HK-2 (cell line): ENCODE results near the gene IL25.
"Not testable (repeated sequence)": the region's sequence is repeated elsewhere in the genome, so short reads cannot be mapped to it uniquely, and the experiment has no call there.

ENCODE experiments used
- DNase-seq: peaks from one replicate; pipeline ENCODE4 v3.0.0-alpha.2; 2018; ENCODE audit not compliant: unreplicated experiment

The IL25 gene

DNA sequence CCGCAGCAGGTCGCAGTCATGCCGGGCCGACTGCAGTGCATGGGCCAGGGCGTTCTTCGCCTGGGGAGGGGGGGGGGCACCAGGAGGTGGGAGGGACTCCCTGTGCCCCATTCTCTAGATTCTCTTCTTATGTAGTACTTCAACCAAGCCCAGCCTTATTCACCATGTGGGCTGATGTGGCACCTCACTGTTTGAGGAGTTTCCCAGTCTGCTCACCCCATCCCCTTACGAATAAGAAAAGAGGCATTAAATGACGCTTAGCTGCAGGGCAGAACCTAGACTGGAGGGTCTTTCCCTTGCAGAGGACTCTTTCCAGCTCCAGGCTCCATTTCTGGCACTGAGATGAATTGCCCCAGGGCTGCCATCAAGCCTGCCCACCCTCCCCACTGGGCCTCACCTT lies 16.4 kb downstream of the IL25 start:
- DNase-seq: no peak

DNA sequence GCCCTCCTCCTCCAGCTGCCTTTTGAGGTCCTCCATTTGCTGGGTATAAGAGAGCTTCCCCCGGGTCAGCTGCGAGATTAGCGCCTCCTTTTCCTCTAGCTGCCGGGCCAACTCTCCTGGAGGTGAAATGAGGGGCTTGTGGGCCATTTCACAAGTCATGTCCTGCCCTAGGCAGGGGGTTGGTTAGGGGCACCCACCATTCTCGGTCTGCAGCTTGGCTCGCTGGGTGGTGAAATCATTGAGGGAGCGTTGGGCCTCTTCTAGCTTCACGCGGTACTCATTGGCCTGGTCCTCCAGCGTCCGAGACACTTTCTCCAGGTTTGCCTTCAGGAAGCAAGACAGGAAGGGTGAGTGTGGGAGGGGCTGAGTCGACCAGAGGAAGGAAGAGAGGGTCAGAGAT lies 16.8 kb downstream of the IL25 start:
- DNase-seq: no peak

DNA sequence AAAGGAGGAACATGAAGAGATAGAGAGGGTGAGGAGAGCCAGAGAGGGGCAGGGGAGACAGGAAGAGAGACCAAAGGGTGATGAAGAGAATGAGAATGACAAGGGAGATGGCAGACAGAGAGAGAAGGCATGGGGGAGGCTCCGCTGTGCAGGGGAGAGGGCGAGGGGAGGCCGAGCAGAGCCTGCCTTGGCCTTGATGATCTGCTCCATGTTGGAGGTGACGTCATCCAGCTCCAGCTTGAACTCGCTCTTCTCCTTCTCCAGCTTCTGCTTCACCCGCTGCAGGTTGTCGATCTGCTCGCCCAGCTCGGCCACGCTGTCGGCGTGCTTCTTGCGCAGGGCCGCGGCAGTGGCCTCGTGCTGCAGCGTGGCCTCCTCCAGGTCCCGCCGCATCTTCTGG lies 17.3 kb downstream of the IL25 start:
- DNase-seq: not testable (repeated sequence)

GRCh38 chr14:23392613-23393012 lies 20.0 kb downstream of the IL25 start:
- DNase-seq: no peak

DNA sequence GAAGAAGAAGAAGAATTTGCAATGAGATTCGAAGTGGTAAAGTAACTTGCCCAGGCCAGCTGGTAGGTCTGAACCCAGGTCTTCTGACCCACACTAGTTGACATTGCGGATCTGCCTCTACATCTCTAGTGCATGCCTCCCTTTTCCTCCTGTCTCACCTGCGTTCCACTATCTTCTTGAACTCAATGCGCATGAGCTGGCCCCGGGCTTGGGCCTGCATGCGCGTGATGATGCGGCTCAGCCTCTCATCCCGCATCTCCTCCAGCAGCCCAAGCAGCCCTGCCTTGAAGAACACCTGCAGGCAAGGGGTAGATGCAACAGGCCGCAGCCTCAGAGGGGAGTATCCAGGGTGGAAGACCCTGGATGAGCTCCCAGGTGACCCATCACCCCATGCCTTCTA lies 23.5 kb downstream of the IL25 start:
- no peak for DNase-seq

DNA sequence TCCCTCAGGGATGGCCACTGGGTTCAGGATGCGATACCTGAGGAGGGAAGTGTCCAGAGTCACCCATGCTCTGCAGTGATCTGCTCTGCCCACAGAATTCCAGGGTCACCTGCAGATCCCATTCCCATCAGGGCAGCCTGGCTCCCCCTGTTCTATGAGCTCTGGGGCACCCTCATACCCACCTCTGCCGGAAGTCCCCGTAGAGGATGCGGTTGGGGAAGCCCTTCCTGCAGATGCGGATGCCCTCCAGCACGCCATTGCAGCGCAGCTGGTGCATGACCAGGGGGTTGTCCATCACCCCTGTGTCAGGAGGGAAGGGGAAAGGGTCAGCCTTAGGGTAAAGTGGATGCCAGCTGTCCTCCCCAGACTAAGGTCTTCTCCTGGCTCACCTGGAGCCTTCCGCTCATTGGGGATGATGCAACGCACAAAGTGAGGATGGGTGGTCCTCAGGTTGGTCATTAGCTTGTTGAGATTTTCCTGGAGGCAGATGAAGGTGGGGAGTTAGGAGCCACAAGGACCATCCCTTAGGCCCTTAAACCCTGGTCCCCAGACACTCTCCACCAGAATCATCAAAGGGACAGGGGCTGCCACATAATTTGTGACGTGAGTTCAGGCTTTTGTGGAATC lies 24.3 kb downstream of the IL25 start:
- DNase-seq: no peak

DNA sequence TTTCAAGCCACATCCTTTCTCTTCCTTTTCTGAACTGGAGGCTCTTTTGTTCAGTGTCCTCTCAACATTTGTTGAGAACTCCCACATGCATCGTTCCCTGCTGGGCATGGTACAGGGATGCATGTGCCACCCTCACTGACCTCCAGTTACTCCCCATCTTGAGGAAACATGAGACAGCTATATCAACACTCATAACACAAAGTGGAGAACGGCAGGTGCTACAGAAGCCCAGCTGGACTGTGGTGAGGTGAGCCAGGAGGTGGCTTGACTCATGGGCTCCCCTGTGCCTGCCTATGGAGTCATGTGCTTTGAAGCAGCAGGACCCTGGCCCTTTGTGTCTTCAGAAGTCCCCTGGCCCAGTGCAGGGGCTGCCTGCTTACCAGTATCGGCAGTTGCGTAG lies 25.7 kb downstream of the IL25 start:
- DNase-seq: no peak

DNA sequence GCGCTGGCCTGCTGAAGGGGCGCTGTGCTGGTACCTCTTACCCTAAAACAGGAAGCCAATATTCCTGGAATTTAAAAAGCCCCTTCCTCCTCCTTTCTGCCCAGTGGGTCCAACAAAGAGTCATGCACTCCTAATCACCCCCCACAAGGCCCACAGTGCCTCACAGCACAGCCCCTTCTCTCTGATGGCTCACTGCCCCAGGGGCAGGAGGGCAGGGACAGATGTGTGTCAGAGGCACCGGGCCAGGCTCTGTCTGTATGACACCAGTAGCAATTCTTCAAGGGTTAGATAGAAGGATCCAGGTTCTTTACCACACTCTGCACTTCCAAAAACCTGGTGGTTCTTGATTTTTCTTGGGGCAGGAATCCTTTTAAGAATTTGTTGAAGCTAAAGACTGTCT lies 26.5 kb downstream of the IL25 start:
- DNase-seq: no peak

DNA sequence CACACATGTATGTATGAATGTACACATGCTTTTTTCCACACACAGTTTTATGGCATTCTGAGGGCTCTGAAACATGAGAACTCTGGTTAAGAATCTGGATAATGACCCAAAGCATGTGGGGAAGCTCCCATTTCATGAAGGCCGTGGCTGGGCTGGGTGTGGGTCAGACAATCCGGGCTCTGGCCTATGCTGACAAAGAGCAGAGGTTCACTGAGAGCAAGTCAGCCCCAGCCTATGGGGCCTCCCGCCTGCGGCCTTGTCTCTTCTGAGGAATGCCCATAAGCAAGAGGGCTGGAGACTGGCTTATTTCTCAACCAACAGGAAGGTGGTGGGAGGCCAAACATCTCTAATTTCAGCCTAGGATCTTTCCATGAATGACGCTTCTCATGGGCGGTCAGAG lies 27.0 kb downstream of the IL25 start:
- DNase-seq: no peak

- DNase-seq: not testable (repeated sequence)
Measured at GRCh38 chr14:23400496-23401149, 28.0 kb downstream of the IL25 start.

- no peak for DNase-seq
Measured at GRCh38 chr14:23401291-23401690, 28.7 kb downstream of the IL25 start.

DNA sequence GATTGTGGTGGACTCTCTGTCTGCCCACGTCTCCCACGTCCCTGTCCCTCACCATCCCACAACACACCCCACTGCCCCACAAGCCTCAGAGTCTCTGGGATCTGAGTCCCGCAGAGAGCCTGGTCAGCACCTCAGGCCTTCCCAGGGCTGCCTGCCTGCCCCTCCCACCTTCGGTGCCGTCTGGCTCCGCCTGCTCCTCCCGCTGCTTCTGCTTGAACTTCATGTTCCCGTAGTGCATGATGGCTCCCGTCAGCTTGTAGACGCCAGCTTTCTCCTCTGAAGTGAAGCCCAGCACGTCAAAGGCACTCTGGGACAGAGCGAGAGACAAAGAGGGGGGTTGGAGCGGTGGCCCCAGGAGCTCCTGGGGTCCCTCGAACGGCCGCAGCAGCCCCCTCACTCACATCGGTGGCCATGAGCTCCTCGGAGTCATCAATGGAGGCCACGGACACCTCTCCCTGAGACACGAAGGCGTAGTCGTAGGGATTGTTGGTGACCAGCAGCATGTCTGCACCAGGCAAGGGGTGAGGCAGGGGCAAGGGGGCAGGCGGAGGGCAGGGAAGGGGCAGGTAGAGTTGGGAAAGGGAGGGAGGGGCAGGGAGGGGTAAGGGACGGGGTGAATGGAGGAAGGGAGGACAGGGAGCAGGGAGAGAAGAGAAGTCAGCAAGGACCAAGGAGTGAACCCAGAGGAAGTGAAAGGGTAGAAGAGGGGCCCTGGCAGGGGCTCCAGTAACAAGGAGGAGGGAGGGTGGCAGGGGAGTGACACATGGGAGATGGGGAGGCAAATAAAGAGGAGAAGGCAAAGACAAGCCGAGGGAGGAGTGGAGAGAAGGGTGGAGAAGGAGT lies 29.9 kb downstream of the IL25 start:
- no peak for DNase-seq

- no peak for DNase-seq
Measured at GRCh38 chr14:23403139-23403438, 30.5 kb downstream of the IL25 start.

GRCh38 chr14:23403908-23404307 lies 31.3 kb downstream of the IL25 start:
- DNase-seq: no peak

- no peak for DNase-seq
Measured at GRCh38 chr14:23404331-23404900, 31.8 kb downstream of the IL25 start.

DNA sequence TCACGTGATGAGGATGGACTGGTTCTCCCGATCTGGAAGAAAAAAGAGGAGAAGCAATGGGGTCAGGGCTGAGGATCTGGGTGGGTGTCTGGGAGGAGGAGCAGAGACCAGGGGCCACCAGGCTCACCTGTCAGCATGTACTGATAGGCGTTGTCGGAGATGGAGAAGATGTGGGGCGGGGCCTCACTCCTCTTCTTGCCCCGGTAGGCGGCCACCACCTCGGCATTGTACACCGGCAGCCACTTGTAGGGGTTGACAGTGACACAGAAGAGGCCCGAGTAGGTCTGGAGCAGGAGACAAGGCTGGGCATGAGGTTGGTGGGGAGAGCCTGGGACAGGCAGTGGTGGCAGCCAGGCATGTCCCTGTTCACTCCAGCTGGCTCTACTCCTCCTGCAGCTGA lies 32.5 kb downstream of the IL25 start:
- DNase-seq: no peak

- no peak for DNase-seq
Measured at GRCh38 chr14:23405516-23406025, 33.0 kb downstream of the IL25 start.

- DNase-seq: no peak
Measured at GRCh38 chr14:23406244-23406643, 33.6 kb downstream of the IL25 start.

GRCh38 chr14:23406725-23407355 lies 34.2 kb downstream of the IL25 start:
- no peak for DNase-seq

GRCh38 chr14:23407516-23408306 lies 35.1 kb downstream of the IL25 start, which contains the start of gene MYH6:
TSS of gene MYH6 (minus strand) at chr14:23408273. CDS start at chr14:23407223, 1,050 bp downstream.
- no peak for DNase-seq

DNA sequence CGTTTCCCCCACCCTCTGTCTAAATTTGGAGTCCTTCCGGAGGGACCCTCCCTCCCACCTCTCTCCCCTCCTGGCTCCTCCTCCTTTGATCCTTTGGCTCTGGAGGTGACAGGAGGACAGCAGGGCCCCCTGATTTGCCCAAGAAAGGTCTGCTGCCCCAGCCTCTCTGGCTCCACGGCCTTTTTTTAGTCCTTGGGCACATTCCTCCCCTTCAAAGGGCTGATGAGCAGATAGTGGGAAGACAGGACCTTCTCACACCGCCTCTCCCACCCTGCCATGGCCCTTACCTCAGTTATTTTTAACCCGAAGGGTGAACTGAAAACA lies 35.7 kb downstream of the IL25 start:
- no peak for DNase-seq
